GM12892 (cell line): ENCODE data around the gene RAP1GAP.

Source experiments
- DNase-seq: peaks from one replicate; pipeline ENCODE4 v3.0.0; 2011; ENCODE audit not compliant: insufficient read length
- FAIRE-seq: peaks from 2 replicates; lab custom pipeline; 2011; peaks lifted over from hg19 to GRCh38; lab: Jason Lieb, UNC
- POLR2A ChIP-seq: IDR thresholded peaks from 2 replicates; pipeline ENCODE4 v1.6.1; 2011; ENCODE audit warnings: low read depth, low read length, control low read depth
- POLR2AphosphoS5 ChIP-seq: IDR thresholded peaks from 2 replicates; pipeline ENCODE4 v1.6.1; 2011; ENCODE audit warnings: low read depth, low read length, control low read depth
- TAF1 ChIP-seq: IDR thresholded peaks from 2 replicates; pipeline ENCODE4 v1.6.1; 2011; ENCODE audit warnings: low read depth, mild to moderate bottlenecking, control low read depth, low read length, borderline replicate concordance

Gene RAP1GAP

GRCh38 chr1:21617126-21617738 is 51.9 kb downstream of the RAP1GAP start:
- DNase-seq, result no peak
- no peak for TF ChIP-seq TAF1
- TF ChIP-seq POLR2AphosphoS5, result no peak
- no peak for TF ChIP-seq POLR2A
- no peak for FAIRE-seq

- no peak for TF ChIP-seq POLR2AphosphoS5
- TF ChIP-seq POLR2A, result no peak
- no peak for TF ChIP-seq TAF1
- no peak for FAIRE-seq
- DNase-seq, result no peak
Observed at GRCh38 chr1:21616372-21616771, 52.8 kb downstream of the RAP1GAP start.

- TF ChIP-seq POLR2AphosphoS5, result no peak
- TF ChIP-seq POLR2A, result no peak
- TF ChIP-seq TAF1, result no peak
- DNase-seq (no peak), FAIRE-seq (no peak)
Observed at GRCh38 chr1:21614419-21615115, 54.6 kb downstream of the RAP1GAP start.

GRCh38 chr1:21613072-21613867 is 55.9 kb downstream of the RAP1GAP start:
- DNase-seq (no peak), FAIRE-seq (no peak)
- TF ChIP-seq POLR2A (no peak), POLR2AphosphoS5 (no peak), TAF1 (no peak)

- DNase-seq (no peak), FAIRE-seq (no peak)
- TF ChIP-seq TAF1 (no peak), POLR2A (no peak), POLR2AphosphoS5 (no peak)
Observed at GRCh38 chr1:21612057-21612456, 57.1 kb downstream of the RAP1GAP start.

- no peak for FAIRE-seq
- TF ChIP-seq TAF1 (no peak), POLR2AphosphoS5 (no peak), POLR2A (no peak)
Observed at GRCh38 chr1:21610989-21611785, 58.0 kb downstream of the RAP1GAP start.

GRCh38 chr1:21610027-21610426 is 59.1 kb downstream of the RAP1GAP start:
- DNase-seq, result no peak
- FAIRE-seq, result no peak
- TF ChIP-seq POLR2A (no peak), POLR2AphosphoS5 (no peak), TAF1 (no peak)

More at GRCh38 chr1:21610989-21611785, 58.0 kb downstream of the RAP1GAP start:
- no peak for DNase-seq

- FAIRE-seq, result no peak
- no peak for DNase-seq
- TF ChIP-seq POLR2A (no peak), POLR2AphosphoS5 (no peak), TAF1 (no peak)
Observed at GRCh38 chr1:21608798-21609197, 60.4 kb downstream of the RAP1GAP start.

- no peak for TF ChIP-seq POLR2A
- TF ChIP-seq TAF1, result no peak
- TF ChIP-seq POLR2AphosphoS5, result no peak
- FAIRE-seq (peak; percentile 82), DNase-seq (peak; percentile 87)
Observed at GRCh38 chr1:21607549-21608529, 61.3 kb downstream of the RAP1GAP start.

- TF ChIP-seq POLR2A (no peak), POLR2AphosphoS5 (no peak), TAF1 (no peak)
- no peak for FAIRE-seq
- no peak for DNase-seq
Observed at GRCh38 chr1:21605964-21606705, 63.0 kb downstream of the RAP1GAP start.
